Measurements from ENCODE around the gene PPM1F.

The PPM1F gene

GRCh38 chr22:21960200-21961126 is 7.8 kb upstream of the PPM1F start:
- DNase-seq, result no peak

- DNase-seq, result no peak
Measured at GRCh38 chr22:21959274-21960074, 6.8 kb upstream of the PPM1F start.

- no peak for DNase-seq
Measured at GRCh38 chr22:21958360-21959273, 6.0 kb upstream of the PPM1F start.

GRCh38 chr22:21951931-21952465 is 650 bp downstream of the PPM1F start:
- peak; percentile 41 for DNase-seq

GRCh38 chr22:21951062-21951461 is 1.6 kb downstream of the PPM1F start:
- DNase-seq, result no peak

- DNase-seq, result no peak
Measured at GRCh38 chr22:21949948-21950347, 2.7 kb downstream of the PPM1F start.

- no peak for DNase-seq
Measured at GRCh38 chr22:21949569-21949918, 3.1 kb downstream of the PPM1F start.

GRCh38 chr22:21948824-21949568 is 3.7 kb downstream of the PPM1F start:
- DNase-seq, result no peak

- no peak for DNase-seq
Measured at GRCh38 chr22:21948390-21948789, 4.3 kb downstream of the PPM1F start.

GRCh38 chr22:21947040-21948014 is 5.3 kb downstream of the PPM1F start:
- no peak for DNase-seq

GRCh38 chr22:21946262-21946925 is 6.3 kb downstream of the PPM1F start:
- DNase-seq, result no peak

GRCh38 chr22:21945453-21946261 is 7.0 kb downstream of the PPM1F start:
- no peak for DNase-seq

- no peak for DNase-seq
Measured at GRCh38 chr22:21944871-21945270, 7.8 kb downstream of the PPM1F start.

GRCh38 chr22:21943571-21944448 is 8.8 kb downstream of the PPM1F start:
- DNase-seq, result no peak

GRCh38 chr22:21942407-21943343 is 10.0 kb downstream of the PPM1F start:
- DNase-seq, result no peak

- no peak for DNase-seq
Measured at GRCh38 chr22:21941921-21942320, 10.7 kb downstream of the PPM1F start.

GRCh38 chr22:21940521-21940920 is 12.1 kb downstream of the PPM1F start:
- no peak for DNase-seq
